Stimulated activated CD4-positive, alpha-beta T cell treated with anti-CD3 and anti-CD28 coated beads, Interleukin-1b, Interleukin-23, amount 100 ng/mL, for 24 hours (primary cell): ENCODE measurements around the gene WDR48.
A peak's percentile ranks its signal among the peaks of the same experiment; 100 is the strongest.
"Not testable (repeated sequence)": the region's sequence is repeated elsewhere in the genome, so short reads cannot be mapped to it uniquely, and the experiment has no call there.

ENCODE experiments used
- DNase-seq, 4 experiments: peaks; one replicate each; pipeline ENCODE4 v3.0.0-alpha.2; 2020; ENCODE audit warnings: low read depth in 4 of 4, low spot score in 1 of 4

The WDR48 gene

GRCh38 chr3:39051649-39052561 is at the start of gene WDR48, which contains the start of gene SCN11A:
Gene WDR48 (plus strand): TSS chr3:39052016. CDS start chr3:39052026, 10 bp downstream.
Gene SCN11A (minus strand): TSS chr3:39051944. CDS start chr3:38950362, 101,582 bp downstream.
- peak; percentile 81 to 92 (median 86) for DNase-seq

GRCh38 chr3:39005295-39005694 is 46.5 kb upstream of the WDR48 start:
- no peak for DNase-seq

- DNase-seq: no peak
These were observed 40.6 kb upstream of the WDR48 start for GRCh38 chr3:39011191-39011736.

- DNase-seq: no peak
These were observed 38.5 kb upstream of the WDR48 start for GRCh38 chr3:39013289-39013688.

- no peak for DNase-seq
These were observed 37.8 kb upstream of the WDR48 start for GRCh38 chr3:39013921-39014509.

- DNase-seq: no peak
These were observed 36.4 kb upstream of the WDR48 start for GRCh38 chr3:39015418-39015817.

GRCh38 chr3:39019299-39019698 is 32.5 kb upstream of the WDR48 start:
- no peak for DNase-seq

GRCh38 chr3:39021029-39021428 is 30.8 kb upstream of the WDR48 start:
- no peak for DNase-seq

- DNase-seq: no peak
These were observed 30.1 kb upstream of the WDR48 start for GRCh38 chr3:39021465-39022285.

GRCh38 chr3:39022286-39022630 is 29.6 kb upstream of the WDR48 start:
- DNase-seq: no peak

GRCh38 chr3:39024497-39024896 is 27.3 kb upstream of the WDR48 start:
- DNase-seq: no peak

GRCh38 chr3:39025222-39025970 is 26.4 kb upstream of the WDR48 start:
- DNase-seq: no peak

GRCh38 chr3:39028546-39028945 is 23.3 kb upstream of the WDR48 start:
- no peak for DNase-seq

- DNase-seq: no peak
These were observed 22.3 kb upstream of the WDR48 start for GRCh38 chr3:39029556-39029955.

- DNase-seq: no peak
These were observed 13.7 kb upstream of the WDR48 start for GRCh38 chr3:39038165-39038564.

- DNase-seq: no peak
These were observed 1.8 kb upstream of the WDR48 start for GRCh38 chr3:39050029-39050428.

- no peak for DNase-seq
These were observed 767 bp downstream of the WDR48 start for GRCh38 chr3:39052583-39052982.

- no peak for DNase-seq
These were observed 1.9 kb downstream of the WDR48 start for GRCh38 chr3:39053696-39054095.

GRCh38 chr3:39056151-39056550 is 4.3 kb downstream of the WDR48 start:
- DNase-seq: no peak

GRCh38 chr3:39061228-39061627 is 9.4 kb downstream of the WDR48 start:
- not testable (repeated sequence) for DNase-seq

- no peak for DNase-seq
These were observed 10.4 kb downstream of the WDR48 start for GRCh38 chr3:39062180-39062579.
